Suprapubic skin (tissue), 4 donors: ENCODE data around the gene RASAL1. TPM values are rescaled to one million over a fixed set of nuclear protein-coding genes. Genes with fewer than 3 reads are reported as not detected.

Source experiments
- DNase-seq, 2 donors: peaks; one replicate each; pipeline ENCODE4 v3.0.0-alpha.2; 2019; ENCODE audit warnings: low spot score in 2 of 2
- H3K27ac ChIP-seq: fragments of 200-600 bp; sonication (generic); one replicate; pipeline ENCODE4 v1.5.1; 2019
- H3K27me3 ChIP-seq: fragments of 200-600 bp; sonication (generic); one replicate; pipeline ENCODE4 v1.5.1; 2019
- H3K36me3 ChIP-seq: fragments of 200-600 bp; sonication (generic); one replicate; pipeline ENCODE4 v1.5.1; 2019
- H3K4me1 ChIP-seq: fragments of 200-600 bp; sonication (generic); one replicate; pipeline ENCODE4 v1.5.1; 2019
- H3K4me3 ChIP-seq: fragments of 200-600 bp; sonication (generic); one replicate; pipeline ENCODE4 v1.5.1; 2019; ENCODE audit warnings: mild to moderate bottlenecking
- H3K9me3 ChIP-seq: fragments of 200-600 bp; sonication (generic); one replicate; pipeline ENCODE4 v1.5.1; 2019
- EP300 ChIP-seq: sonication (generic); formaldehyde crosslinking; IDR thresholded peaks from one replicate; pipeline ENCODE4 v1.6.1; 2017; ENCODE audit warnings: antibody characterized with exemption
- POLR2A ChIP-seq, 2 donors: fragments of 450-650 bp; IDR thresholded peaks; one replicate each; pipeline ENCODE4 v1.6.1; 2017; ENCODE audit warnings: antibody characterized with exemption in 2 of 2, mild to moderate bottlenecking in 2 of 2, moderate library complexity in 2 of 2
- POLR2AphosphoS5 ChIP-seq, 3 donors: sonication (generic); formaldehyde crosslinking; IDR thresholded peaks; one replicate each; pipeline ENCODE4 v1.6.1; 2017; ENCODE audit warnings: antibody characterized with exemption in 3 of 3
- WGBS: methylation state at CpG from one replicate; pipeline ENCODE4 v1.1.5; 2018; 5-methylcytosine and 5-hydroxymethylcytosine counted together
- total RNA-seq, 4 donors: library from RNA; depleted of rRNA; stranded (reverse); fragments of >200 nt; gene quantifications; one replicate each; pipeline ENCODE4 v1.1.0, GENCODE V29; 2016
- TF ChIP-seq, protein P1 (sequence below), 2 donors: fragments of 200-600 bp in 1 of 2; fragments of 450-650 bp in 1 of 2; sonication (generic) in 1 of 2; IDR thresholded peaks; one replicate each; pipeline ENCODE4 v1.5.1; 2016 to 2019; ENCODE audit warnings: antibody characterized with exemption in 2 of 2, mild to moderate bottlenecking in 1 of 2, moderate library complexity in 1 of 2

The RASAL1 gene
- total RNA-seq, 4 donors from 2014 or later = 19.8 to 39.0 (median 32.5) TPM

- H3K27me3 ChIP-seq = peaks cover 42% of the 10 kb centered on the region
- TF ChIP-seq, protein P1, sequence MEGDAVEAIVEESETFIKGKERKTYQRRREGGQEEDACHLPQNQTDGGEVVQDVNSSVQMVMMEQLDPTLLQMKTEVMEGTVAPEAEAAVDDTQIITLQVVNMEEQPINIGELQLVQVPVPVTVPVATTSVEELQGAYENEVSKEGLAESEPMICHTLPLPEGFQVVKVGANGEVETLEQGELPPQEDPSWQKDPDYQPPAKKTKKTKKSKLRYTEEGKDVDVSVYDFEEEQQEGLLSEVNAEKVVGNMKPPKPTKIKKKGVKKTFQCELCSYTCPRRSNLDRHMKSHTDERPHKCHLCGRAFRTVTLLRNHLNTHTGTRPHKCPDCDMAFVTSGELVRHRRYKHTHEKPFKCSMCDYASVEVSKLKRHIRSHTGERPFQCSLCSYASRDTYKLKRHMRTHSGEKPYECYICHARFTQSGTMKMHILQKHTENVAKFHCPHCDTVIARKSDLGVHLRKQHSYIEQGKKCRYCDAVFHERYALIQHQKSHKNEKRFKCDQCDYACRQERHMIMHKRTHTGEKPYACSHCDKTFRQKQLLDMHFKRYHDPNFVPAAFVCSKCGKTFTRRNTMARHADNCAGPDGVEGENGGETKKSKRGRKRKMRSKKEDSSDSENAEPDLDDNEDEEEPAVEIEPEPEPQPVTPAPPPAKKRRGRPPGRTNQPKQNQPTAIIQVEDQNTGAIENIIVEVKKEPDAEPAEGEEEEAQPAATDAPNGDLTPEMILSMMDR (IDR thresholded peaks at IDR 0.05) = no peak
- TF ChIP-seq EP300 = no peak
- no peak for TF ChIP-seq POLR2A (IDR thresholded peaks at IDR 0.05)
- TF ChIP-seq POLR2AphosphoS5 (IDR thresholded peaks at IDR 0.05) = no peak
- no peak overlapping the region for H3K27ac ChIP-seq
- no peaks in the 10 kb centered on the region for H3K9me3 ChIP-seq
- no peaks in the 10 kb centered on the region for H3K36me3 ChIP-seq
- no peak for DNase-seq
- peaks cover 17% of the 10 kb centered on the region for H3K4me1 ChIP-seq
- H3K4me3 ChIP-seq = no peak overlapping the region
These were observed 45.7 kb downstream of the RASAL1 start for GRCh38 chr12:113089839-113090238.

DNA sequence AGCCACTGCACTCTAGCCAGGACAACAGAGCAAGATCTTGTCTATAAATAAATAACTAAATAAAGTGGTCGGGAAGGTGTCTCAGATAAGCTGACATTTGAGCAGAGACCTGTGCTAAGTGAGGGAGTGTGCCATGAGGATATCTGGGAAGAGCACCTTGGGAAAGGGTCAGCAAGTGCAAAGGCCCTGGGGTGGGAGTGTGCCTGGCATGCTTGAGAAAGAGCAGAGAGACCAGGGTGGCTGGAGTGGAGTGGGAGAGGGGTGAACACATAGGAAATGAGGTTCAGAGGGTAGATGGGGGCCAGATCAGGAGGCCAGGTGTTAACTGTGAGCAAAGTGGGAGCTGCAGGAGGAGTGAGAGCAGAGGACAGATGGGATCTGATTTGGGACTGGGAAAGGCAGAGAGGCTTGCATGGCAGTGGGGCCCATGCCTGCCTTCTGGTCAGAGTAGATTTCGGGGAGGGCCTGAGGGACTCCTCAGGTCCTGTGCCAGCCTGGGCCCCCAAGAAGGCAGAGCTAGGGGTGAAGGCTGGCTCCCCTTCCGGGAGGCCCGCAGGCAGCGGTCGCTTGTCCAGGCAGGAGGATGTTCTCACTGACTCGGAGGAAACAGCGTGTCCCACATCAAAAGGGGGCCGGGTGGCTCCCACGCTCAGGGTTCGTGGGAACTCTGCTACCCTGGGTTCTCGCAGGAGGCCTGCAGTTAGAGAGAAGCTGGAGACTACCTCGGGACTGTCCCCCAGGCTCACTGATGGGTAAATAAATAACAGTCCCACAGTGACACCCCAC, 46.4 kb downstream of the RASAL1 start:
- DNase-seq = no peak
- H3K4me1 ChIP-seq = peaks cover 17% of the 10 kb centered on the region
- no peaks in the 10 kb centered on the region for H3K9me3 ChIP-seq
- TF ChIP-seq, protein P1 (IDR thresholded peaks at IDR 0.05) = no peak
- no peak for TF ChIP-seq POLR2AphosphoS5 (IDR thresholded peaks at IDR 0.05)
- TF ChIP-seq EP300 = no peak
- TF ChIP-seq POLR2A (IDR thresholded peaks at IDR 0.05) = no peak
- no peaks in the 10 kb centered on the region for H3K36me3 ChIP-seq
- H3K27me3 ChIP-seq = peaks cover 42% of the 10 kb centered on the region
- no peak overlapping the region for H3K4me3 ChIP-seq
- WGBS = 72% methylated on average over 6 of the region's 13 CpGs
- H3K27ac ChIP-seq = no peak overlapping the region

- Histone ChIP-seq H3K4me1 (peaks cover 11% of the 10 kb centered on the region), H3K27me3 (peaks cover 37% of the 10 kb centered on the region), H3K9me3 (no peaks in the 10 kb centered on the region), H3K36me3 (no peaks in the 10 kb centered on the region), H3K4me3 (no peak overlapping the region), H3K27ac (no peak overlapping the region)
- TF ChIP-seq POLR2A (IDR thresholded peaks at IDR 0.05) (no peak), EP300 (no peak), POLR2AphosphoS5 (IDR thresholded peaks at IDR 0.05) (no peak)
- TF ChIP-seq, protein P1 (IDR thresholded peaks at IDR 0.05) = no peak
- DNase-seq = no peak
- WGBS = 87% methylated on average over 3 of the region's 3 CpGs
These were observed 47.5 kb downstream of the RASAL1 start for GRCh38 chr12:113088037-113088436.

GRCh38 chr12:113087193-113087592, 48.4 kb downstream of the RASAL1 start:
- H3K4me3 ChIP-seq = no peak overlapping the region
- no peaks in the 10 kb centered on the region for H3K36me3 ChIP-seq
- no peak overlapping the region for H3K27ac ChIP-seq
- no peaks in the 10 kb centered on the region for H3K9me3 ChIP-seq
- TF ChIP-seq, protein P1 (IDR thresholded peaks at IDR 0.05) = no peak
- TF ChIP-seq POLR2AphosphoS5 (IDR thresholded peaks at IDR 0.05) = no peak
- no peak for TF ChIP-seq EP300
- TF ChIP-seq POLR2A (IDR thresholded peaks at IDR 0.05) = no peak
- 37% methylated on average over 5 of the region's 5 CpGs for WGBS
- no peak for DNase-seq
- H3K4me1 ChIP-seq = peaks cover 6% of the 10 kb centered on the region
- peaks cover 31% of the 10 kb centered on the region for H3K27me3 ChIP-seq

DNA sequence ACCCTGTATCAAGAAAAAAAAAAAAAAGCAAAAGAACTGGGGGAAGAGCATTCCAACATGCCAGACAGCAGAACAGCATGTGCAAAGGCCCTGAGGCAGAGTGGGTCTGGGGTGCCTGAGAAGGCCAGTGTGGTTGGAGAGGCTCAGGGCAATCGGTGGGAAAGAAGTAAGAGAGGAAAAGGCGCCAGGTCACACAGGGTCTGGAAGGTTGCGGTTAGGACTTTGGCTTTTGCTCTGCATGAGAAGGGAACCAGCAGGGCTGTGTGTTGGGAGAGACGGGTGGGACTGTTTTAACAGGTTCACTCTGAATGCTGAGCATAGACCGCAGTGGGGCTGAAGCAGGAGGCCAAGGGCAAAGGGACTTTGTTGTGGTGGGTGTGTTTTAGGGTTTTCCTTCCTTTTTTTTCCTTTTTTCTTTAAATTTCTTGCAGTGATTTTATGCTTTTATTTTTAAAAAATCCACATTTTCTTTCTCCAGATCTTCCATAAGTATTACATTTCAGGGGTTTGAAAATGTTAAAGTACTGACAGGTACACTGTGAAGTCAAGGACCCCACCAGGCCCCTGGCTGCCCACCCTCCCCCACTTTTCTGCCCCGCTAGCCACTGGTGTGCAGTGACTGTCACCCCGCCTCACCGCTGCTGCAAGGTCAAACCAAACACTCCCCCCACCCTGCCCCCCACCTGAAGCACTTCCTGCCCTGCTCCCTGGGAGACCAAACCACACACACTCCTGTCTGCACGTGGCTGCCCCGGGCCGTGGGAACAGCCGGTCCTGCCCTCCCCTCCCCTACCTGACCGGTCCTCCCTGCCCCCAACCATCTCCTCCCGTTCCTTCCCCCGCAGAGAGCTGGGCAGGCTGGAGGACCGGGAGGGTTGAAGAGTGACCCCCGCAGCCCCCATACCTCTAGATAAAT, 49.1 kb downstream of the RASAL1 start:
- Histone ChIP-seq H3K27me3 (peaks cover 30% of the 10 kb centered on the region), H3K27ac (no peak overlapping the region), H3K9me3 (no peaks in the 10 kb centered on the region), H3K36me3 (no peaks in the 10 kb centered on the region), H3K4me1 (peaks cover 6% of the 10 kb centered on the region), H3K4me3 (no peak overlapping the region)
- TF ChIP-seq, protein P1 (IDR thresholded peaks at IDR 0.05) = no peak
- TF ChIP-seq EP300 (no peak), POLR2A (IDR thresholded peaks at IDR 0.05) (no peak), POLR2AphosphoS5 (IDR thresholded peaks at IDR 0.05) (no peak)
- WGBS = 42% methylated on average over 17 of the region's 17 CpGs
- DNase-seq = no peak
